T-helper 22 cell (primary cell): Measurements from ENCODE around the gene COL23A1.

Experiments
- DNase-seq: peaks from one replicate; pipeline ENCODE4 v3.0.0-alpha.2; 2020; ENCODE audit warnings: low read depth

COL23A1 gene

GRCh38 chr5:178554311-178554710, 35.9 kb downstream of the COL23A1 start:
- no peak for DNase-seq

- no peak for DNase-seq
Measured at GRCh38 chr5:178553517-178553916, 36.7 kb downstream of the COL23A1 start.

DNA sequence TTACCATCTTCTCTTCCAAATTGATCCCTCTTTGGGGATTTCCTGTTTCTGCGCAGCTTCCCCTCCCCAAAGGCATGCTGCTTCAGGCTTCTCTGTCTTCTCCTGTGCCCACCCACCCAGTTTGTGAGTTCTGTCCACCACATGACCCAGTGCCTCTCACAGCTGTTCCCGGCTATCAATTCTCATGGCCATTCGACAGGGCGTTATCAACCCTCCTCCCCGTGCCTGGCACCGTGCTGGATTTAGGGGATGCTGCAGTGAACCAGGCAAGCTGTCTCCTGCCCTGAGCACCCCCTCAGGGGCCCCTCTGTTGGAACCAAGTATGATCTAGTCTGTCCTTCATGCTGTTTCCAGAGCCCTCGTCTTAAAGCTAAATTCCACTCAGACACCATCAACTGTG, 38.7 kb downstream of the COL23A1 start:
- no peak for DNase-seq

DNA sequence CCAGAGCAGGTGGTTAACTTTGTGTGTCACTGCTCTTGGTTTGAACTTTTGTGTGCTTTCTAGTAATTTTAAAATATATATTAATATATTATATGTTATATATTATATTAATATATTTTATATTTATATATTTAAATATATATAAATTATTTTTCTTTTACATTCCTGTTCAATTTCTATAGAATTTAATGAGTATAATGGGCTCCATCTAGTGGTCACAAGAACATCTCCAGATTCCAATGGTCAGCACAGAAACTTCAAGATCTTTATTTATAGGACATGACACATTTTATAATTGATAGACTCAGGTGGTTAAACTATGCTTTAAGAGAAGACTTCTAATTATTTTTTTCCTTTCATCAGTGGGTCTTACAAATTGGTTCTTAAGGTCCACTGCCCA, 39.1 kb downstream of the COL23A1 start:
- DNase-seq, result no peak

DNA sequence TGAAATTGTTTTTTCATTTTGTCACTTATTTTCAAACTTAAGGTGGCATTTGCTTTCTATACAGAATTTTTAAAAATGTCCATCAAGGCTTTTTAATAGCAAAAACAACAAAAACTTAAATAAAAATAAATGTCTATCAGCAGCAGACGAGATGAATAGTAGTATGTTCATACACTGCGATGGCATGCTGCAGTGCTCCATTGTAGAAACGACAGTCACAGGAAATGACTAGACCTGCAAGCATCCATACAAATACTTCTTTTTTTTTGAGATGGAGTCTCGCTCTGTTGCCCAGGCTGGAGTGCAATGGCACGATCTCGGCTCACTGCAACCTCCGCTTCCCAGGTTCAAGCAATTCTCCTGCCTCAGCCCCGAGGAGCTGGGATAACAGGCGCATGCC, 41.4 kb downstream of the COL23A1 start:
- DNase-seq, result no peak

DNA sequence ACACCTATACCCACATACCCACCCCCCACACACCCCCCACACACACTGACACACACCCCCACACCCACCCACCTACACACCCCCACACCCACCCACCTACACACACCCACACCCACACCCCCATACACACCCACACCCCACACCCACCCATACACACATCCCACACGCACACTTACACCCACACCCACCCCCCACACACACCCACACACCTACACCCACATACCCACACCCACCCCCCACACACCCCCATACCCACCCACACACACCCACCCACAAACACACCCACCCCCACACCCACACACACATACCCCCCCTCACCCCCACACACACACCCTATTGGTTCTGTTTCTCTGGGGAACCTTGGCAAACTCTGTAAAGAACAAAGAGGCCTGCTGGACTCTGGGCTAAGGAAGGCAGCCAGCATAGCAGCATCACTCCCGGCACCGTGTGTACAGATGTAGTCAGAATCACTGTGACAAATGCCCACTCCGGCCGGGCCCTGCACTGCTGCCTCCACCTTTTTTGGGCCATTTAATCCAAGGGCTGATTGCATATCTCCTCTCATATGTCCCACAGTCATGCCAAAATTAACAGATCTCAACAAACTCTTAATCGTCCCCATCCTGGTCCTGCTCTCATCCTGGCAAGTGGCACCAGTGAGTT, 42.3 kb downstream of the COL23A1 start:
- no peak for DNase-seq

DNA sequence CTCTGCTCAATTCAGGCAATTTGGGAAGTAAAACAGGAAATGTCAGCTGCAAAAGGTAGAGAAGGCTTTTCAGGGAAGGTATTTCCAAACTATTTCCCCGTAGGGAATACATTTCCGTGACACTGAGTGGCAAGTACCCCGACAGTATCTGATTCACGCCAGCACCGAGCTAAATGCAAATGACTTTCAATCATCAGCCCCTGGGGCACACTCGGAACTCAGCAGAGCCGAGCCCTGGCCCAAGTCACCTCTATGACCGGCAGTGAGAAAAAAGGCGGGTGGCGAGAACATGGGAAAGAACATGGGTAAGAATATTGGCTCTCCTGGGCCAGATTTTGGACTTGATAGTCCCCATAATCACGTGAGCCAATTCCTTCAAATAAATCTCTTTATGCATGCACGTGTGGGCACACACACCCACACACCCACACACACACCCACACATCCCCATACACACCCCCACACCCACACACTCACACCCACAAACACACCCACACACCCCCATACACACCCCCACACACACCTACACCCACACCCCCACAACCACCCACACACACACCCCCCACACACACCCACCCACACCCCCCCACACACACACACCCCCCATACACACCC, 43.0 kb downstream of the COL23A1 start:
- no peak for DNase-seq

- DNase-seq, result no peak
Measured at GRCh38 chr5:178546675-178547033, 43.5 kb downstream of the COL23A1 start.

DNA sequence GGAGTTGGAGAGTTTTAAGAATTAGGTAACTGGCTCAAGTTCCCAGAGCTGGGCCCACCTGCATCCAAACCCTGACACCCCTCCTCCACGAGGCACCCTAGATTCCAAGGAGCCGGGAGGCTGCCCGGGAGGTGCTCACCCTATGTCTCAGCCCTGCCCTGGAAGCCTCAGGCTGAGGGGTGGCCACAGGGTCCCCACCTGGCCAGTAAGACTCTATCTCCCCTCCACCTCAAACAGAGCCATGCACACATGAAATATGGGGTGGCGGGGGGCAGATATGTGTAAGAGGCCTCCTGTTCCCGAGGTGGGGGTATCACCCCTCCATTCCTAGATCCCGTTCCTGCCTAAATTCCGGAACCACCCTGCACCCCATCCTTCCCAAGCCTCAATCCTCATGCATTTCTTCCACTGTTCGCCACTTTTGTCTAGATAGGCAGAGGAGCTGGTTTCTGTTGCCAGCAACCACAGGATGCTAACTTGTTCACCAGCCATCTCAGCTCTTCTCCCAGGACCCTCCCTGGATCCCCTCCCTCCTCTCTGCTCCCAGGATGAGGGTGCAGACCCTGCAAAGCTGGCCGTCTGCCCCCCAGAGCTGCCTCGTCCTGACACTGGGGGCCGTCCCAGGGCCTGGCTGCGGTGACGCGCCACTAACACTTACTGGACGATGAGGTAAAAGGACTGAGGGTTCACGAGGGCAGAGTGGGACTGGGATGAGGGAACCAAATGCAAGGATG, 44.1 kb downstream of the COL23A1 start:
- DNase-seq, result no peak

- no peak for DNase-seq
Measured at GRCh38 chr5:178545176-178545575, 45.0 kb downstream of the COL23A1 start.

GRCh38 chr5:178544166-178544834, 45.9 kb downstream of the COL23A1 start:
- no peak for DNase-seq

DNA sequence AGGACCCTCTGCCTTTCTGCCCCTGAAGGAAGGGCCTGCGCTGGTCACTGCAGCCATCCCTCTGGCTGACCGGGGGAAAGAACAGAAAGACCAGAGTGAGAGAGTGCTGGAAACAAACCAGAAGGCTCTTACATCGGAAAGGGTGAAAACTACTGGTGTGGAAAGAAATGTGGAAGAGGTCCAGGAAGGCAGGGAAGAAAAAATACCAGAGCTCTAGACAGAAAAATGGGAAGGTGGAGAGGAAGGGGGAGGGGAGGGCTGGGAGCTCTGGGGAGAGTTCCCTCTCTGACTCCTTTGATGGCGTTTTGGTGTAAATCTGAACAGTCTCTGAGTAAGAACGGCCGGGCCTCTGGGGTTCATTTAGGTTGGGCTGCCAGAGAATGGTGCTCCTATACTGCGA, 47.7 kb downstream of the COL23A1 start:
- DNase-seq, result no peak

- DNase-seq, result no peak
Measured at GRCh38 chr5:178540526-178540925, 49.7 kb downstream of the COL23A1 start.

DNA sequence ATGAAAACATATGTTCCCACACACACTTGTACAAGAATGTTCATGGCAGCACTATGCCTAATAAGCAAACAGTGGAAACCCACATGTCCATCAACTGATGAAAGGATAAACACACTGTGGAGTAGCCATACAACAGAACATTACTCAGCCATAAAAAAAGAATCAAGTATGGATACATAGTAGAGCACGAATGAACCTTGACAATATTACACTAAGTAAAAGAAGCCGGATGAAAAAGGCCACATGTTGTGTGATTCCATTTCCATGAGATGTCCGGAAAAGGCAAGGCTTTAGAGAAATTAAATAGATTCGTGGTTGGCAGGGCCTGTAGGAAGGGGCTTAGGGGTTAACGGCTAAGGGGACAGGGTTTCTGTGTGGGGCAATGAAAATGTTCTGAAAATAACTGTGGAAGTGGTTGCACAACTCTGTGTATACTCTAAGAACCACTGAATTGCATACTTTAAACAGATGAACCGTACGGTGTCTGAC, 51.4 kb downstream of the COL23A1 start:
- DNase-seq, result no peak

DNA sequence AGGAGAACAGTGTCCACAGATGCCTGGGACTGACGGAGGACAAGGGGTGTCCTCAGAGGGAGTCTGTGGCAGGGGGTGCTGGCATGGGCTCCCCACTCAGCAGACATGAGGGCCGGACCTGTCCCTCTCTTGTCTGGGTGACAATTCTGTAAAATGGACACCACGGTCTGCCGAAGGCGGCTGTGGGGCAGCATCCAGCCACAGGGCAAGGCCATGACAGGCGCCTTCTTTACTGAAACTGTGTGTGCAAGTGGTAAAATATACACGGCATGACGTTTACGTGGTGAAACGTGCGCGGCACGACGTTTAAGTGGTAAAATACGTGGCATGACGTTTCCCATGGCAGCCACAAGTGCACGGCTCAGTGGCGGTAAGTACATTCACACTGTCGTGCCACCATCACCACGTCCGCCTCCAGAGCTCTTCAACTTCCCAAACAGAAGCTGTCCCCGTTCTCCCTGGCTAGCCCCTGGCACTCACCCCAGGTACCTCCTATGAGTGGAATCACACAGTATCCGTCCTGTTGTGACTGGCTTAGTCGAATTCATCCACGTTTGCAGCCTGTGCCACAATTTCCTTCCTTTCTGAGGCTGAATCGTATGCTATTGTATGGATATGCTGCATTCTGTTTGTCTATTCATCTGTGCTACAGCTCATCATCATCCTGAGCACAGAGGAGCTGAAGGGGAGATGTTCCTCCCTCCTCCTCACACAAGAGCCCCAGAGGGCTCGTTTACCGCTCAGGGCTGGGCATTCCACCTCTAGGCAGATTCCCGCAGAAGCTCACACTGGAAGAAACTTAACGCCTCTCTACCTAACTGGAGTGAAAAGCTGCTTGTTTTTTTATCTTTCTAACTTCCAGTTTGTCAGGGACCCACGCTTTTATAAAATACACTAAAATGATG, 52.5 kb downstream of the COL23A1 start:
- DNase-seq, result no peak

DNA sequence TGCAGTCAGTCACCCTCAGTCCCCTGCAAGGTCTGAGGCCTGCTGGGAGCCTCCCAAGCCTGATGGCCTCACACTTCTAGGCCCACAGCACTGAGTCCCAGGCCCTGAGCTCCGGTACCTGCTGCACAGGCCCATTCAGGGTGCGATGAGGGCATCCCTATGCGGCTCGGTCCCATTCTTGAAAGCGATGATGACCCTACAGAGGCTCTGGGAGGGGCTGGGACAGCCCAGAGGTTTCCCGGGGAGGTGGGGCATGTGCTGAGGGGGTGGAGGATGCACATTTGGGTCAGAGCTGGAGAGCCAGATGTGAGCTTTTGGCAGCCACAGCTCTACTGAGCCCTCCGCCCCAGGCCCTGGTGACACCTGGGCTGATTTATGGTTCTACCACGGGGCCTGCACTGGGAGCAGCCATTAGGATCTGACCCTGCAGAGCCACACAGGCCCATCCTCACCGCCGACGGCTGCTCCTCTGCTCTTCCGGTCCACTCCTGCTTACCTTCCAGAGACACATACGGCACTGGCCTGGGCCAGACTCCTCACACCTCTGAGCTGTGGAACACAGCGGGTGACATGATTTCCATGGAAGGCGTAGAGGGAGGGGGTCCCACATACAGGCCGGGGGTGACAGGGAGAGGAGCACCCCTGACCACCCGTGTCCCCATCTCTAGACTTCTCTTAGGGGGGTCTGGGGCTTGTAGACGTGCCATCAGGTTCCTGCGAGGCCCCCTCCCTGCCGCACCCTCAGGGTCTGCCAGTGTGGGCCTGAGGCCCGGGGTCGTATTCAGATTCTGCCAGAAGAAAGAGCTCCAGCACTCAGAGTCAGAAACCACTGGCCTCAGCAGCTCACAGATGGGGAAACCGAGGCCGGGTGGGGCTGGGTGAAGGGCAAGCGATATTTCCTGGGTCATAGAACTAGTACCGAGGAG, 53.4 kb downstream of the COL23A1 start:
- no peak for DNase-seq

DNA sequence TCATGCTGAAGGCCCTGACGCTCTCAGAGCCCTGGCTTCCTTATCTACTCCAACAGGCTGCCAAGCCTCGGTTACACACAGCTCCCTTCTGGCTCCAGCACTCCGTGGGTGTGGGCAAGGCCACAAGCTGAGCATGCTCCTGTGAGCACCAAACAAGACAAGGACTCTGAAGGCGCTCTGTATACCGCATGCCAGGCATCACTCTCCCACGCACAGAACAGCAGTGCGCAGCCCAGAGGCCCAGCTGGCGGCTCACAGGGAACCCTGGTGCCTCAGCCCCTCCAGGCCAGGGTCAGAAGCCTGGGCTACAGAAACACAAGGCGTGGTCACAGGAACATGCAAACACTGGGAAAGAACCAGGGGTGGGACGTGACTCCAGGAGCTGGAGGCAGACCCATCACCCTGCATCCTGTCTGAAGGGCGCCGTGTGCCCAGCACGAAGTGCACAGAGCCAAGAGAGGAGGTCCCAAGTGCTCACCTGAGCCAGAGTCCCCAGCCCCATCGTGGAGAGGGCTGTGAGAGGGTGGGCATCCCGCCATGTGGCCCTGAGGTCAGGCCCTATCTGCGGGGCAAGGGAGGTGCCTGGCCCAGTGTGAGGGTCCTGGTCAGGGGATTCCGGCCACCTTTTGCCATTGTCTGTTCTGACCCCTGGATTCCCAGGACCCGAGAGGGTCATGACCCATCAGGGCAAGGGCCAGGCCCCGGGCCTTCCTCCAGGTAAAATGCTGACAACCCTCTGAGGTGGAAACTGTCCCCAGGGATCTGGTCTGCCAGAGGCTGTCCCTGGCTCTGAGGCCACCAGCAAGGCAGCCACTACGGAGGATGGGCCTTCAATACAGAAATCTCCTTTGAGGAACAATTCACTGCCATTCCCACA, 54.7 kb downstream of the COL23A1 start:
- no peak for DNase-seq

GRCh38 chr5:178533136-178533535, 57.1 kb downstream of the COL23A1 start:
- DNase-seq, result no peak

DNA sequence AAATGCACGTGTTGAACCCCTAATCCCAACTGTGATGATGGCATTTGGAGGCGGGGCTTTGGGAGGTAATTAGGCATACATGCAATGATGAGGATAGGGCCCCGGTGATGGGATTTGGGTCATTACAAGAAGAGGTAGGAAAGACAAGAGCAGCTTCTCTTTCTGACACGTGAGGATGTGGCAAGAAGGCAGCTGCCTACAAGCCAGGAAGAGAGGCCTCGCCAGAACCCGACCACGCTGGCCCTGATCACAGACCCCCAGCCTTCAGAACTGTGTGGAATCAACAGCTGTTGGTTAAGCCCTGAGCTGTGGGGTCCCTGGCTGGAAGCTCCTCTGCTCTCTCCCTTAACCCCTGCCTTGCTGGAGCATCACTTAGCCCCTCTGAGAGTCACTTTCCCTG, 57.5 kb downstream of the COL23A1 start:
- no peak for DNase-seq

DNA sequence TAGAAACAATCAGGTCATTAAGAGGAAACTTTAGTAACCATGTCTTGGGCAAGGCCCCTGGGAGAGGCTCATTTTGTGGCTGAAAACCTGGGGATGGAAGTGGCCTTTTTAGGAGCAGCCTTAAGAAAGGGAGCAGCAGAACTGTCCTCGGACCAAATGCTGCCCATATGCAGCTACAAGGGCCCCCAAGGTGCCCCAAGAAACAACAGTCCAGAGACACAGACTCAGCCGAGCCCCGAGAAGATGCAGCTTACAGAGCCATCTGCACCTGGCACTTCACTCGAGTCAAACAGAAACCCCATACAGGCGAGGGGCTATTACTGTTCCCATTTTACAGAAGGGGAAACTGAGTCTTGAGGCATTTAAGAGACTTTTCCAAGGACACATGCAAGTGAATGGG, 58.0 kb downstream of the COL23A1 start:
- DNase-seq, result no peak
